ENCODE results near the gene ADH1B.
"Not testable (repeated sequence)": the region's sequence is repeated elsewhere in the genome, so short reads cannot be mapped to it uniquely, and the experiment has no call there.

Gene ADH1B

DNA sequence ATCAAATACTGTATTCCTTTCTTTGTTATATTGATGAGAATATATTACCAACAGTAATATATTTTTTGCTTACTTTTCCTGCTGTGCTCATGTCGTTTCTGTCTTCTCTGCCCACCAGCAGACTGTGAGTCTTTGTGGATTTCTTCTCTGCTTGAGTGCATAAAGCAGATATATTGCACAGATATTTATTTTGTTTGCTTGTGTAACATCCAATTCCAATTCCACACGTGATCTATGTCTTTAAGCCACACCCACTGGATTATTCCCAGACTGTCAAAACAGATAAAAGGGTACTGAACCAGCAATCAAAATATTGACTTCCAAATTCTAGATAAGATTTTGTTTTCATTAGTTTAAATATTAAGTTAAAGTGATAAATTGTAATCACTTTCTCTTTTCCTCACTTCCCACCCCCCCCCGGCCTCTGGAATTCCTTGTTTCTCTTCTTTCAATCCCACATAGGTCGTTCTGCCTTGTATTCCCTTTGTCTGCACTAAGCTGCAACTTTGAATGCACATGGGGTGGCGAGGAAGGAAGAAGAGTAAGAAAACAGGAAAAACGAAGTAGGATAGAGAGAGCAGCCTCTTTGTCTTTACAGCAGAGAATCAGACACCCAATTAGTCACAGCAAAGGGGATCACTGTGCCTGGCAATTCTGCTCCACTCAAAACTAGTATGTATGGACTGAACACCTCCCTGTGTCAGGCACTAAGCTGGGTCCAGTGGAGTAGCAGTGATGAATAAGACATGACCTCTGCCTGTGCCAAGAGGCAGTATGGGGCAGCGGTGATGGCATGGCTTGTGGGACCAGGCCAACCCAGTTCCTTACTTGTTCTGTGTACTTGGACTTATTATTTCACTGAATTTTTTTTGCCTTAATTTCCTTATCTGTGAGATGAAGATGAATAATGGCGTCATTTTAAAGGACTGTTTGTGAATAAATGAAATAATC lies at the start of gene ADH1B:
ADH1B (minus strand) TSS at position 161 of the 951 bp plus-strand sequence; CDS start at position 91, 70 bp downstream.
- DNase-seq: no peak

DNA sequence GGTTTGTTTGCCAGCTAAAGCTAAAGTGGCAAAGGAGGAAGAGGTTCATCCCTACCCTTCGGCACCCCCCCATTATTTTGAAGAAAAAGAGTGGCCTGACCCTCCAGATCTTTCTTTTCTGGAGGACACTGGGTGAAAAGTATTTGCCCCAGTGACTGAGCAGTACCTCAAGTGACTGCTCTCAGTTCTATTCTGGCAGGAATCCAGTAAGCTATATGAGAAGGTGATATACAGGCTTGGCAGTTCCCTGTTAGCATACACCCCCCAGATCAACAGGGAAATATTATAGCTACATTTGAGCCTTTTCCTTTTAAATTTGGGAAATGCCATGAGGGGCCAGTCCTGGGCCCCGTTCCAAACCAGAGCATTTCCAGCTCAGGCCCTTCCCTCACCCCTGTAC lies 46.6 kb upstream of the ADH1B start:
- DNase-seq: not testable (repeated sequence)

DNA sequence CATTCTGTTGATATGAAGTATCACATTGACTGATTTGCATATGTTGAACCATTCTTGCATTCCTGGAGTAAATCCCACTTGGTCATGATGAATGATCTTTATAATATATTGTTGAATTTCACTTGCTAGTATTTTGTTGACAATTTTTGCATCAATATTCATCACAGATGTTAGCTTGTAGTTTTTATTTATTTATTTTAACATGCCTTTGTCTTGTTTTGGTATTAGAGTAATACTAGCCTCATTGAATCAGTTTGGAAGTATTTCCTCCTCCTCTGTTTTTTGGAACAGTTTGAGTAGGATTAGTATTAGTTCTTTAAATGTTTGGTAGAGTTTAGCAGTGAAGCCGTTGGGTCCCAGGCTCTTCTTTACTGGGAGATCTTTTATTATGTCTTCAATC lies 45.3 kb upstream of the ADH1B start:
- DNase-seq: no peak

DNA sequence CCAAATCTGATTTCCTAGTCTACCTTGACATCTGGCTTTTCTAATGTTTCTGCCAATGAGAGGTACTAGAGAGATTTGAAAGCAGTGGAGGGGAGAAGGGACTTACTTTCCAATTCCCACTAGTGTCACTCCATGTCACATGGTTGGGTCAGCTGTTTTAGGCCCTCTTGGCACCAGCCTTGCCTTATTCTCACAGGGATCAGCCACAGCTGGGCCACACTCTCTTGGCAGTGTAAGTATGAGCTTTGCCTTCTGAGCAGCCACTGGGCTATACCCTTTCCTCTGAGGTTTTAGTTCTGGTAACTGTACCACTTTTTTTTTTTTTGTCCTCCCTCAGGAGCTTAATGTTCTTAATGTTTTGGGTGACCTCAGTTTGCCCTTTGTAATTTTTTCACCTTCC lies 41.6 kb upstream of the ADH1B start:
- DNase-seq: no peak

DNA sequence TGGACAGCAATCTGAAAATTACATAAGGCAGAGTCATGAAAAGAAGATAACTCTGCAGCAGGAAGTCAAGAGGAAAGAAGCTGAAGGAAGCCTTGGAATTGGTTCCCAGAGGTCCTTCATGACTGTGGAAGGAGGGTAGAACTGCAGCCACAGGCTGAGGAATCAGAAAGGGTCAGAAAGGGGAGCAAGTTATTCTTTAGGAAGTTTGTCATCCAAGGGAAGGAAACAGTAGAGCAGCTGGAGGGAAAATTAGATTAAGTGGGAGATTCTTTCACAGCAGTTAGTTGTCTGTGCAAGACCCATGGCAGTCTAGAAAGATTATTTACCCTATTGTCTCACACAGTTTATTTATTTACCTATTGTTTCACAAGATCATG lies 40.7 kb upstream of the ADH1B start:
- DNase-seq: no peak

DNA sequence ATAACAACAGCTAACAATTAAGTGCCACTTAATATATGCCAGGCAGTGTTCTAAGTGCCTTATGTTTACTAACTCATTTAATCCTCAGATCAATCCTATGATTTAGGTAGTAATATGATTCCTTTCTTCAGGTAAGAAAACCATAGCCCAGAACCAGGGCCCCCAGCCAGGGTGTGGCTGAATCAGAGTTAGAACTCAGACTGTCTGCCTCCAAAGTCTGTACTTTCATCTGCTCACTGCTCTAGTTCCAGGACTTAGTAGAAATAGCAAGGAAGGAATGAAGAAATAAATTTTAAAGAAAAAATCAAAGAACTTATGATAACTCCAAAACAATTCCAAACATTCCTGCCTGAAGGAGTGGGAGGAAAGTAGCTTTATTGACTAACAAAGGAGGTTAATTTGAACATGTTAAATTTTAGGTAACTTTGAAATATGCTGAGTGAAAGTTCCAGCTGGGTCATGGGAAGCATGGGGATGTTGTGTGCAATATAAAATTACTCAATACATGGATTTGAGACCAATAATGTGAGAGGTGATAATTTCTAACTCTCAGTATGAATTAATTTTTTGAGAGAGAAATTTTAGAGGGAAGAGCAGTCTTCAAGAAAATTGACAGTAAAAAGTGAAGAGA lies 40.2 kb upstream of the ADH1B start:
- DNase-seq: no peak

DNA sequence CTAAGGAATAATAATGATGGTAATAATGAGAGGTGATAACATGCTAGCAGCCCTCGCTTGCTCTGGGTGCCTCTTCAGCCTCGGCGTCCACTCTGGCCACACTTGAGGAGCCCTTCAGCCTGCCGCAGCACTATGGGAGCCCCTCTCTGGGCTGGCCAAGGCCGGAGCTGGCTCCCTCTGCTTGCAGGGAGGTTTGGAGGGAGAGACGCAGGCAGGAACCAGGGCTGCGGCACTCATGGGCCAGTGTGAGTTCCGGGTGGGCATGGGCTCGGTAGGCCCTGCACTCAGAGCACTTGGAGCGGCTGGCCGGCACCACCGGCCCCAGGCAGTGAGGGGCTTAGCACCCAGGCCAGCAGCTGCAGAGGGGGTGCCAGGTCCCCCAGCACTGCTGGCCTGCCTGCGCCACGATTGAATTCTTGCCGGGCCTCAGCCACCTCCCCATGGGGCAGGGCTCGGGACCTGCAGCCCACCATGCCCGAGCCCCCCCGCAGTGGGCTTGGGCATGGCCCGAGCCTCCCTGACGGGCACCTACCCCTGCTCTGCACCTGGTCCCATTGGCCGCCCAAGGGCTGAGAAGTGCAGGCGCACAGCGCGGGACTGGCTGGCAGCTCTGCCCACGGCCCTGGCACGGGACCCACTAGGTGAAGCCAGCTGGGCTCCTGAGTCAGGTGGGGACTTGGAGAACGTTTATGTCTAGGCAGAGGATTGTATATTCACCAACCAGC lies 38.4 kb upstream of the ADH1B start:
- no peak for DNase-seq

DNA sequence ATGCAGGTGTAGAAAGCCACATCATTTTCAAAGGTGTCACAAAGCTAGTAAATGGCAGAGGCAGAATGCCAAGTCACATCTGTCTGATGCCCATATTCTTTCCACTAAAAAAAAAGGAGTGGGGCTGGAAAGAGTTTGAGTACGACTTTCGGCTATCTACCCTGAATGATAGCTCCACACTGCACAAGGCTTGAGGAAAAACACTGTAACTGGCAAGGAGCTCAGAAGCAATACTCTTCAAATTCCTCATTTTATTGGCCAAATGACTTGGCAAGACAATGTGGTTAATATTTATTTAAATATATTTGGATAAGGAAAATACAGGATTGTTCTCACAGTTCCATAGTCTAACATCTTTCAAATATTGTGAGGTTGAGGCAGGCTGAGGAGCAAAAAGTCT lies 36.7 kb upstream of the ADH1B start:
- DNase-seq: no peak

DNA sequence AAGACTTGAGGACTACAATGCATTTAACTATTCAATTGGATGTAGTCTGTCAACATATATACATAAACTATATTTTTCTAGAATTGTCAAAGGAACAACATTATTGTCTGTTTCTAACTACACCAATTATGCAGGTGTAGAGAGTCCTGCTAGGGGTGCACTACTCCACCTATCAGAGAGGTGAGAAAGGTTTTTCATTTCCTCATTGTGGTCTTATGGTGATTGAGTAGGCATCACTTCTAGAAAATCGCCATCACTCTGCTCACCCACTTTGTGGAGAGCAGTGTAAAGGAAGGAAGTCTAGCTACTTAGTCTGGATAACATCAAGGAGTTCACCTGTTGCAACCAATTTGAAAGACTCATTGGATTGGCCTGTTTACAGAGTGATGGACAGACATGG lies 35.8 kb upstream of the ADH1B start:
- no peak for DNase-seq

DNA sequence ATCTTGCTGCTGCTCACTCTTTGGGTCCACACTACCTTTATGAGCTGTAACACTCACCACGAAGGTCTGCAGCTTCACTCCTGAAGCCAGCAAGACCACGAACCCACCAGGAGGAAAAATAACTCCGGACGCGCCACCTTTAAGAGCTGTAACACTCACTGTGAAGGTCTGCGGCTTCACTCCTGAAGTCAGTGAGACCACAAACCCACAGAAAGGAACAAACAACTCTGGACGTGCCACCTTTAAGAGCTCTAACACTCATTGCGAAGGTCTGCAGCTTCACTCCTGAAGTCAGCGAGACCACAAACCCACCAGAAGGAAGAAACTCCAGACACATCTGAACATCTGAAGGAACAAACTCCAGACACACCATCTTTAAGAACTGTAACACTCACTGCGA lies 34.9 kb upstream of the ADH1B start:
- DNase-seq: not testable (repeated sequence)

DNA sequence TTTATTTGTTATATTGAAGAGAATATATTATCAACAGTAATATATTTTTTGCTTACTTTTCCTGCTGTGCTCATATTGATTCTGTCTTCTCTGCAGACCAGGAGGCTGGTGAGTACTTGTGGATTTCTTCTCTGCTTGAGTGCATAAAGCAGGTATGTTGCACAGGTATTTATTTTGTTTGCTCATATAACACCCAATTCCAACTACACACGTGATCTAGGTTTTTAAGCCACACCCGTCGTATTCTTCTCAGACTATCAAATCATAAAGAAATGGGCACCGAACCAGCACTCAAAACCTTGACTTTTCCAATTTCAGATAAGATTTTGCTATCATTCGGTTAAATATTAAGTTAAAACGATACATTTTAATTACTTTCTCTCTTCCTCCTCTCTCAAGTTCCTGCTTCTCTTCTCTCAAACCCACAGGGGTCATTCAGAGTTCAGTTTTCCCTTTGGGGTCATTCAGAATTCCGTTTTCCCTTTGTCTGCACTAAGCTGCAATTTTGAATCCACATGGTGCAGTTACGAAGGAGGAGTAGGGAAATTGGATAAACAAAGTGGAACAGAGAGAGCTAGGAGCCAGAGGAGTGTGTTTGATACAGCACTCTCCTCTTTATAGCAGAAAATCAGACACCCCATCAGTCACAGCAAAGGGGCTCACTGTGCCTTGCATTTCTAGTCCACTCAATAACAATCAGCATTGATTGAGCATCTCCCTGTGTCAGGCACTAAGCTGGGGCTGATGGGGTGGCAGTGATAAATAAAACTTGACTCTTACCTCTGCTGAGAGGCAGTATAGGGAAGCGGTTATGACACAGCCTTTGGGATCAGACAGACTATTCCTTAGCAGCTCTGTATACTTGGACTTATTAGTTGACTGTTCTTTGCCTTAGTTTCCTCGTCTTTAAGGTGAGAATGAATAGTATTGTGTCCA lies 31.7 kb upstream of the ADH1B start, which contains the start of gene ADH1C:
ADH1C (minus strand) TSS at position 145 of the 936 bp plus-strand sequence; CDS start at position 74, 71 bp downstream.
- no peak for DNase-seq

DNA sequence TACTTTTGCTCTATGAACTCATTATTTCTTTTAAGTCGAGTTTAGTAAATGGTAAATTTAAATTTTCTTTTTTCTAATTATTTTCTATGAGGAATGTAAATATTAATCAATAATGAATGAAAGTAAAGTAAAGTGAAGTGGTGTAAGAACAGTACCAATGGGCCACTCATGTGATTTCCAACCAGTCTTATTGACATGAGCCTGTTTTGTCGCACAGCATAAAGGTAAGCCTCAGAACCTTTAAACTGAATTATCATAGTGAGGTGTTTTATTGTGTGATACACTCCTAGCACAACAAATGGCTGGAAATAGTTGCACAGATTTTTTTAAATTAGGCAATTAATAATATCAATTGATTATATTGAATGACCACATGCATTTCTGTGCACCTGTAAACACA lies 30.3 kb upstream of the ADH1B start:
- no peak for DNase-seq

DNA sequence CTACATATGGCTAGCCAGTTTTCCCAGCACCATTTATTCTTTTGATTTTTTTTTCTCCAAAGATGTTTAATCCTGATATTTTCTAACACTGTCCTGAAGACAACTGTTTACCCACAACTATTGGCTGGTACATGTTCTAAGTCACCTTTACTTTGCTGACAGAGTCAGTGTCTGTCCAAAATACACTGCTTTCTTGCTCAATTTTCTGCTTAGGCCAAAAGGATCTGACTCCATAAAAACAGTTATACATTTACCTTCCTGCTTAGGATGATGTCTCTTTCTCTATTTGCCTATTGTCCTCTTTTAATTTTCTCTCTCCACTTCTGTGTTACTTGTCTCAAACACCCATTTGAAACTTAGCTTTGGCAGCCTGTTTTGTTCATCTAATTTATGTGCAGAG lies 28.1 kb upstream of the ADH1B start:
- no peak for DNase-seq

DNA sequence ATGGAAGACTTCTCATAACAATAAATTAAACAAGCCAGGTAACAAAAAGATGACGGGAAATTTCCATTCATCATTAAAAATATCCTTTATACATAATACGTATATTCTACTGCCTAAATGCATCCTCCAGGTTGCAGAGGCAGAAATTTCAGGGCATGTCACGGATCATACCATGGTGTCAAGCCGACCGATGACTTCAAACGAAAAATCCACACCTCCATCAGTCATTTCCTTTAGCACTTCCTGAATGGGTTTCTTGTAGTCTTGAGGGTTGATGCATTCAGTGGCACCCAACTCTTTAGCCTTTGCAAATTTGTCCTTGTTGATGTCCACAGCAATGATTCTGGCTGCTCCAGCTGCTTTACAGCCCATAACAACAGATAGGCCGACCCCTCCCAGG lies 21.4 kb upstream of the ADH1B start:
- not testable (repeated sequence) for DNase-seq

DNA sequence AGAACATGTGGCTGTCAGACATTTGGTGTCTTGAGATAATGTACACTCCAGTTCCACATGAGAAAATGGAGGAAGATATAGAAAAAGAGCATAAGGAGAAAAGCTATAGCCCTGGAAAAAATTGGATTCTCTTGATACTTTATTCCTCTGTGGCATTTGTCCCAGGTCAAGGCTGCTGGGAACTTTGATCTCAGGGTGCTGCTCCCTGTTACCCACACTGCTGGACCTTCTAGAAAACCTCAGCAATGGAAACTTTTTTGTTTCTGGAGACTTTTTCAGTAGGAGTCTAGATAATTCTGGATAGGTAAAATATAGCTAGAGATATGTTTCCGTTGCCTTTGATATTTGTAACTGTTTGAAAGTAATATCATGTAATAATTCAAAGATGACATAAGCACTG lies 20.2 kb upstream of the ADH1B start:
- DNase-seq: no peak

DNA sequence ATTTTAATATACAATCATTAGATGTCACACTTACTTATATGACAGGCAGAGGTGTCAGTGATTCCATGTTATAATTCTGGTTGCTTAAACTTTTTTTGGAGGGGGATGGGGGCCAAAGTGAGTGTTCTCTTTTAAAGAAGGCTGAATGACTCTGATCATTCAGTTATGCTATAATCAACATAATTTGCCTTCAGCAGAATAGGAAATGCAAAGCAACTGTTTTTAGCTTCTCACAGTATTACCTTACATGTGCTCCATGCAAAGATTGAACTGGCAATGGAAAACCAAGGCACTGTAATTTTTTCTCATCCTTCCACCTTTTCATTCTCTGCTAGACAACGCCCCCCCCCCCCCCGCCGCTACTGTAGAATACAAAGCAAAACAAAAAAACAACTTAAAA lies 18.0 kb upstream of the ADH1B start:
- no peak for DNase-seq

DNA sequence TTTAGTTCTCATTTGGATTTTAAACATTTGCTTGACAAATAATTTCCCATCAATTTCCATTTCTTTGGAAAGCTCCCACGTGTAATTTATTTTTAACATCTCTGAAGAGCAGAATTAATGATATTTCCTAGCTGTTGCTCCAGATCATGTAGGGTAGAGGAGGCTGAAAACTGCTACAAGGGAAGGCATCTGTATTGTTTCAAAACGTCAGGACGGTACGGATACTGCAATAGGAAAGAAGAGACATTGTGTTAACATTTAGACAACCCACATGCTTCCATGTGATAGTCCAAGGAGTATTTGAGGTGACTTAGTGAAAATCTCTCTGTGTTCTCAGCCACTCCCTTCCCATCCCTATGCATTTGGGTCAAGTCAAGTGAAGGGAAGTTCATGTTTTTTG lies 15.4 kb upstream of the ADH1B start:
- no peak for DNase-seq

DNA sequence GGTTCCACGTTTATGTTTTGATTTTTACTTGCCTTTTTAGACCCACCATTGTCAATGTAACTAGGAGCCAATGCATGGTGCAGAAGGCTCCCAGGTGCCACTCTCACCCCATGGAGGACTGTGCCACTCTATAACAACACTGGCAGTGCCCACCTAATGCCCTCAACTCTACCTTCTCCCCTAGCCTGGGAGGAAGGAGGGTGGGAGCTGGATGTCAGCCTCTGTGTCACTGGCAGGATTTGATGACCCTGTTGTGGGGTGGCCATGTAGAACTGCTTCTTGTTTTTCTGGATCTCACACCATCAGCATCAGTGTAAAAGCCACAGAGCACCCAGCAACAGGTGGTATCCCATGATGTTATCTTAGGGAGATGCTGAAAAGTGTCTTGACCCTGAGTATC lies 13.7 kb upstream of the ADH1B start:
- DNase-seq: no peak

DNA sequence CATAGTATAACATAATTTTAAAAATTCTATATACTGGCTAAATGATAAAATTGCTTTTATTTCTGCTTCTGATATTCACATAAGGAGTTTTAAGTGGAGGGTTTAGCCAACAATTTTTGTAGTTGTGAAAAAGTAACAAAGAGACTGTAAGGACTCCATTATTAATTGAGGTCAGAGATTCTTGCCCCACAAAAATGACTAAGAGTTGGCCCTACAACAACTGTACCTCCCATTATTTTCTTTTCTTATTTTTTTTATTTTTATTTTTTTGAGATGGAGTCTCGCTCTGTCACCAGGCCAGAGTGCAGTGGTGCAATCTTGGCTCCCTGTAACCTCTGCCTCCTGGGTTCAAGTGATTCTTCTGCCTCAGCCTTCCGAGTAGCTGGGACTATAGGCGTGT lies 9.4 kb upstream of the ADH1B start:
- DNase-seq: no peak

DNA sequence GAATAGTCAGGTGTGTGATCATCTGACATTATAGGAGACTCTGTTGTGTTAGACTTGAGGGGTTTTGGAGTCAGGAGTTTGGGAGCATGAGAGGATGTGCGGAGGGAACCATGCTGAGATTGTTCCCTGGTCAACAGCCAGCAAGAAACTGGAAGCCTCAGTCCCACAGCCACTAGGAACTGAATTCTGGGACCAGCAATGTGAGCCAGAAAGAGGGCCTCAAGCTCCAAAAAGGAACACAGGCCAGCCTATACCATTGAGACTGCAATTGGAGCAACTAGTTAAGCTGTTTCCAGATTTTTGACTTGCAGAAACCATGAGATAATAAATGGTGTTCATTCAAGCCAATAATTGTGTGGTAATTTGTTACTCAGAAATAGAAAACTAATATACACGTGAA lies 8.7 kb upstream of the ADH1B start:
- DNase-seq: no peak

DNA sequence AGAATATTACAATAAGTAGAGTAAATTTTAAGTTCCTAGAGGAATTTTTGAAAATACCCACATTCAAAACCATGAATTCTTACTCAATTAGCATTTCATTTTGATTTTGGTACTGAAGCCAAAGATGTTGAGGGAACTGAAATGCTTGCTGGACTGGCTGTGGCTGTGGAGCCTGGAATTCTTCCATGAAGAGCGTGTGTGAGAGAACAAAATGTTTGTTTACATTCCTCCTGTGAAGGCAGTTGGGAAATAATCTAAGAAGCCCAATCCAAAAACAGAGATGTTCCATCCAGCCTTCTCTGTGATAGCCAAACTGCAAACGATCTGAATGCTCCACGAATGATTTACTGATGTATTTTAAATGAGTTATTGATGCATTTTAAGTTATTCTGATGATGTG lies 3.8 kb upstream of the ADH1B start:
- no peak for DNase-seq

DNA sequence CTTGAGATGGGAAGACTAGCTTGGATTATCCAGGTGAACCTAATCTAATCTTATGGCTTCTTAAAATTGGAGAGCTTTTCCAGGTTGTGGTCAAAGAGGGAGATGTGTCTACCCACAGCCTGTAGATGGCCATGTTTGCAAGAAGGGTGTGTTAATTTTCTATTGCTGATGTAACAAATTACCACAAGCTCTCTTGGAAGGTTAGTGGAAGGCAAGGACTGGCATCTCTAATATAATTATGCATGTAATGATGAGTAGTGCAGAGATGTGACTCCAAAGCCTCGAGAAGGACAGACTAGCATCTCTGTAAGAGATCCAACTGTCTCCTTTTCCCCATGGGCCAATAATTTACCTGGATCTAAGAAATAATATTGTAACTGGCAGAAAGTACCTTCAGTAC lies 3.2 kb upstream of the ADH1B start:
- DNase-seq: no peak

DNA sequence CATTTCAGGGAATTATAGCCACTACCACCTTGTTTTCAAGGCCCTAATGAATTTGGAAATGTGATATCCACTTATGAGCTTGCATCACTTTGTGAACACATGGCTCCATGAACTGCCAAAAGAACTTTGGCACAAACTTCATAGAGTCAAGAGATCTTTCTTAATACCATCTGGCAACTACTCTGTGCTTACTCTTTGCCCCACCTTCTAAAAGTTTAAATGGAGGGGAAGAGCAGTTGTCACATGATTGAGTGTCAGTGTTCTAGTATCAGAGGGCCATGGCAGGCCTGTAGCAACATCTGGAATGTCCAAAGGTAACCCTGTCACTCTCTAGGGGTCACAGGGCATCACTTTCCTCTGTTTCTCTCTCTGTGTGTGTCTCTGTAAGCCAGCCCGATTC lies 2.6 kb upstream of the ADH1B start:
- DNase-seq: no peak
